Upper lobe of left lung (tissue), 4 donors: ENCODE results near the gene ESPNL.

Experiments used
- CTCF ChIP-seq, 6 experiments: fragments of 450-650 bp in 4 of 6; fragments of 200-600 bp in 2 of 6; sonication (generic) in 2 of 6; IDR thresholded peaks; one replicate each; pipeline ENCODE4 v1.5.1; 2016 to 2019; ENCODE audit warnings: antibody characterized with exemption in 6 of 6
- EP300 ChIP-seq, 4 donors: sonication (generic); formaldehyde crosslinking; IDR thresholded peaks; one replicate each; pipeline ENCODE4 v1.5.1; 2017; ENCODE audit warnings: antibody characterized with exemption in 4 of 4, control low read depth in 2 of 4

DNA sequence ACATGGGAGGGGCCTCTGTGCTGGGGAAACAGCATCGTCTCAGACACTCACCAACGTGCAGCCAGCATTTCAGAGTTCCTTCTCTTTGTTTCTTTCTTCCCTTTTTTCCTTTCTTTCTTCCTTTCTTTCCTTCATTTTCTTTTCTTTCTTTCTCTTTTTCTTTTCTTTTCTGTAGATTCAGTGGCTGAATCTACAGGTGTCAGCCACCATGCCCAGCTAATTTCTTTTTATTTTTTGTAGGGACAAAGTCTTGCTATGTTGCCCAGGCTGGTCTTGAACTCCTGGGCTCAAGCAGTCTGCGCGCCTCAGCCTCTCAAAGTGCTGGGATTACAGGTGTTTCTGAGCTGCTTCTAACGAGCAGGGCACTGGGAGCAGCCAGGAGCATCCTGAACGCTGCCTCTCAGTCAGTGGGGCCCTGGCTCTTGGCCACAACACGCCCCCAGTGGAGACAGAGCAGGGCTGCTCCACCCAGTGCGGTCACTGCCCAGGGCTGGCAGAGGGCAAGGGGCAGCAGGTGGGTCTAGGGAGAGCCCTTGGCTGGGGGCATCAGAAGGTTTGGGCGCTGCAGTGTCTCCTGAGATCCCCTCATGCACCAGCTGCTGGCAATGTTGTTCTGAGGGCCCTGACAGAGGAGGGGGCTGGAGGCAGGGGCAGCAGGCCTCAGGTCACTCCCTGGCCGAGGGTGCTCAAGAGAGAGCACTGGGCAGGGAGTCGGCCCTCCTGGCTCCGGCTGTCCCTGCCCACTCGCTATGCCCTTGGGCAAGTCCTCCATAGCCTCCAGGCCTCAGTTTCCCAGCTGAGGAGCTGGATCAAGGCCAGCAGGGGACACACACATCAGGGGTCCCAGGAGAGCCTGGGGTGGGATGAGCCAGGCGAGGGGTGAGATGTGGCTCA lies 33.6 kb downstream of the ESPNL start:
- no peak for TF ChIP-seq CTCF (IDR thresholded peaks at IDR 0.05)
- no peak for TF ChIP-seq EP300 (IDR thresholded peaks at IDR 0.05)
